Stomach (tissue), 9 donors: ENCODE results near the gene OR6Q1. TPM values are rescaled to one million over a fixed set of nuclear protein-coding genes. Genes with fewer than 3 reads are reported as not detected.

ENCODE experiments used
- DNase-seq, 2 donors: peaks; one replicate each; pipeline versions ENCODE4 v3.0.0 to v3.0.0-alpha.2; 2013 to 2019
- H3K27ac ChIP-seq, 5 donors: fragments of 200-600 bp in 4 of 5; sonication (generic) in 4 of 5; one replicate each; pipeline ENCODE4 v1.5.1; 2013 to 2019; ENCODE audit warnings: mild to moderate bottlenecking in 1 of 5, moderate library complexity in 1 of 5
- H3K27me3 ChIP-seq, 3 donors: fragments of 200-600 bp; sonication (generic); one replicate each; pipeline ENCODE4 v1.5.1; 2017 to 2019; ENCODE audit warnings: mixed run types in 1 of 3
- H3K36me3 ChIP-seq, 4 donors: fragments of 200-600 bp; sonication (generic); 1 replicate in 3 of 4; 2 replicates in 1 of 4; pipeline ENCODE4 v1.5.1; 2016 to 2019
- H3K4me1 ChIP-seq, 4 donors: fragments of 200-600 bp; sonication (generic); one replicate each; pipeline ENCODE4 v1.5.1; 2016 to 2019
- H3K4me3 ChIP-seq, 4 donors: fragments of 200-600 bp; sonication (generic) in 3 of 4; one replicate each; pipeline ENCODE4 v1.5.1; 2016 to 2019; ENCODE audit warnings: mild to moderate bottlenecking in 1 of 4
- H3K9me3 ChIP-seq, 4 donors: fragments of 200-600 bp; sonication (generic); one replicate each; pipeline ENCODE4 v1.5.1; 2016 to 2019
- CTCF ChIP-seq, 7 experiments: fragments of 450-650 bp in 4 of 7; fragments of 200-600 bp in 3 of 7; sonication (generic) in 3 of 7; IDR thresholded peaks; one replicate each; pipeline ENCODE4 v1.5.1; 2016 to 2019; ENCODE audit warnings: antibody characterized with exemption in 7 of 7, control low read depth in 2 of 7, mild to moderate bottlenecking in 1 of 7
- EP300 ChIP-seq: sonication (generic); formaldehyde crosslinking; IDR thresholded peaks from one replicate; pipeline ENCODE4 v1.6.1; 2017; ENCODE audit warnings: antibody characterized with exemption
- POLR2A ChIP-seq, 4 donors: fragments of 450-650 bp; IDR thresholded peaks; one replicate each; pipeline ENCODE4 v1.6.1; 2016; ENCODE audit warnings: antibody characterized with exemption in 4 of 4, control low read depth in 2 of 4, mild to moderate bottlenecking in 1 of 4, moderate library complexity in 1 of 4
- POLR2AphosphoS5 ChIP-seq, 3 donors: sonication (generic); formaldehyde crosslinking; IDR thresholded peaks; one replicate each; pipeline ENCODE4 v1.6.1; 2016; ENCODE audit warnings: antibody characterized with exemption in 3 of 3
- WGBS, 5 donors: extraction: QIAGEN DNeasy Blood & Tissue Kit in 3 of 5; methylation state at CpG; one replicate each; pipeline versions ENCODE4 v1.1.5 to v1.1.7; 2013 to 2018; 5-methylcytosine and 5-hydroxymethylcytosine counted together
- intact Hi-C: fragments of 100-400 bp; cut with DNase I; formaldehyde crosslinking; loops from one replicate; pipeline ENCODE4 v1.15.1; 2023; ENCODE audit warnings: low total_unique reads
- polyA plus RNA-seq, 3 donors: library from polyadenylated mRNA; stranded (reverse); fragments of 200-250 nt; gene quantifications; one replicate each; pipeline ENCODE4 v1.2.3, GENCODE V29; 2013
- total RNA-seq, 5 donors: library from RNA; depleted of rRNA; stranded (reverse); fragments of >200 nt; gene quantifications; one replicate each; pipeline versions ENCODE4 v1.1.0 to v1.2.3, GENCODE V29; 2014 to 2016
- donor health status: healthy with polysubstance abuse.
- donor health status: Bipolar disorder and iron deficiency.
- donor health status: healthy.

Gene OR6Q1
- total and polyA plus RNA-seq, 8 donors = not detected

GRCh38 chr11:58000699-58001098 lies 30.1 kb upstream of the OR6Q1 start:
- 58 to 71% (median 62%) methylated on average over 5 of the region's 5 CpGs for WGBS, 5 donors
- Histone ChIP-seq H3K4me1 (no peaks in the 10 kb centered on the region), H3K27ac (no peak overlapping the region), H3K27me3 (no peaks in the 10 kb centered on the region), H3K36me3 (no peaks in the 10 kb centered on the region), H3K9me3 (no peaks in the 10 kb centered on the region), H3K4me3 (no peak overlapping the region)
- TF ChIP-seq CTCF (IDR thresholded peaks at IDR 0.05) (no peak), EP300 (no peak), POLR2AphosphoS5 (IDR thresholded peaks at IDR 0.05) (no peak), POLR2A (IDR thresholded peaks at IDR 0.05) (no peak)
- DNase-seq = no peak
- intact Hi-C loops = no loop called here

- no peak overlapping the region for H3K4me3 ChIP-seq
- DNase-seq = no peak
- TF ChIP-seq POLR2A (IDR thresholded peaks at IDR 0.05) (no peak), CTCF (IDR thresholded peaks at IDR 0.05) (no peak), POLR2AphosphoS5 (IDR thresholded peaks at IDR 0.05) (no peak), EP300 (no peak)
- intact Hi-C loops = no loop called here
- H3K4me1 ChIP-seq = no peaks in the 10 kb centered on the region
- H3K27me3 ChIP-seq = no peaks in the 10 kb centered on the region
- no peaks in the 10 kb centered on the region for H3K9me3 ChIP-seq
- no peaks in the 10 kb centered on the region for H3K36me3 ChIP-seq
- no peak overlapping the region for H3K27ac ChIP-seq
- WGBS, 5 donors = 51 to 76% (median 71%) methylated on average over 2 of the region's 2 CpGs
Observed at GRCh38 chr11:58003036-58003435, 27.7 kb upstream of the OR6Q1 start.

DNA sequence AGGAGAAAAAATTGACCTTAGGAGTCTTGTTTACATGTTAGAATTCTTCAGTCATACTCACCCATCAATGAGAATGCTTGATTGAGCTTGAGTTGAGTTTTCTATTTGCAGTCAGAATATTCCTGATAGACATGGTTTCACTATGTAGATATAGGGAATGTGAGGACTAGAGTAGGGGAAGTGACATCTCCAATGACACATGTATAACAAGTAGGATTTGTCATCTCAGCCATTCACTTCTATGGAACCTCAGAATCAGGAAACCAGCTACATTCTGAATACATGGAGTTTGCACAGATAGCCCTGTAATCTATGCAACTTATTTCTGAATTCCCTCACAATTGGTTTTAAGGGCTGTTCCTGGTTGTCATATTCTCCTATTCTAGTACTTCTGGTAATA lies 27.2 kb upstream of the OR6Q1 start:
- Histone ChIP-seq H3K27ac (no peak overlapping the region), H3K4me3 (no peak overlapping the region), H3K9me3 (no peaks in the 10 kb centered on the region), H3K4me1 (no peaks in the 10 kb centered on the region), H3K27me3 (no peaks in the 10 kb centered on the region), H3K36me3 (no peaks in the 10 kb centered on the region)
- intact Hi-C loops = no loop called here
- DNase-seq = no peak
- TF ChIP-seq POLR2AphosphoS5 (IDR thresholded peaks at IDR 0.05) (no peak), CTCF (IDR thresholded peaks at IDR 0.05) (no peak), POLR2A (IDR thresholded peaks at IDR 0.05) (no peak), EP300 (no peak)

GRCh38 chr11:58004664-58005063 lies 26.1 kb upstream of the OR6Q1 start:
- no peaks in the 10 kb centered on the region for H3K36me3 ChIP-seq
- WGBS, 5 donors = 56 to 67% (median 64%) methylated on average over 6 of the region's 6 CpGs
- DNase-seq = peak in 1 of 2 donors; percentile 18
- intact Hi-C loops = no loop called here
- no peak overlapping the region for H3K4me3 ChIP-seq
- H3K4me1 ChIP-seq = no peaks in the 10 kb centered on the region
- TF ChIP-seq POLR2AphosphoS5 (IDR thresholded peaks at IDR 0.05) (no peak), POLR2A (IDR thresholded peaks at IDR 0.05) (no peak), EP300 (no peak), CTCF (IDR thresholded peaks at IDR 0.05) (no peak)
- no peak overlapping the region for H3K27ac ChIP-seq
- H3K27me3 ChIP-seq = no peaks in the 10 kb centered on the region
- H3K9me3 ChIP-seq = no peaks in the 10 kb centered on the region
